Esophagus squamous epithelium (tissue), 4 donors: ENCODE results near the gene KCTD1.

Experiments used
- CTCF ChIP-seq, 6 experiments: fragments of 450-650 bp in 4 of 6; fragments of 200-600 bp in 2 of 6; sonication (generic) in 2 of 6; IDR thresholded peaks; one replicate each; pipeline ENCODE4 v1.5.1; 2016 to 2019; ENCODE audit warnings: antibody characterized with exemption in 6 of 6, mild to moderate bottlenecking in 4 of 6, moderate library complexity in 4 of 6
- POLR2A ChIP-seq, 4 donors: fragments of 450-650 bp; IDR thresholded peaks; one replicate each; pipeline ENCODE4 v1.6.1; 2017; ENCODE audit warnings: antibody characterized with exemption in 4 of 4, mild to moderate bottlenecking in 4 of 4, moderate library complexity in 3 of 4

GRCh38 chr18:26419746-26420145 lies 128.6 kb downstream of the KCTD1 start:
- TF ChIP-seq POLR2A (IDR thresholded peaks at IDR 0.05) (no peak), CTCF (IDR thresholded peaks at IDR 0.05) (no peak)
